ENCODE data around the gene ZNF654.
A peak's percentile ranks its signal among the peaks of the same experiment; 100 is the strongest.
"Not testable (repeated sequence)": the region's sequence is repeated elsewhere in the genome, so short reads cannot be mapped to it uniquely, and the experiment has no call there.

The ZNF654 gene

GRCh38 chr3:88058581-88059379 lies at the start of gene ZNF654, which contains the start of gene CGGBP1:
ZNF654 (plus strand) TSS chr3:88059255; CDS start chr3:88059320, 65 bp downstream.
CGGBP1 (minus strand) TSS chr3:88059005; CDS start chr3:88055976, 3,029 bp downstream.
- TF ChIP-seq, protein P1, sequence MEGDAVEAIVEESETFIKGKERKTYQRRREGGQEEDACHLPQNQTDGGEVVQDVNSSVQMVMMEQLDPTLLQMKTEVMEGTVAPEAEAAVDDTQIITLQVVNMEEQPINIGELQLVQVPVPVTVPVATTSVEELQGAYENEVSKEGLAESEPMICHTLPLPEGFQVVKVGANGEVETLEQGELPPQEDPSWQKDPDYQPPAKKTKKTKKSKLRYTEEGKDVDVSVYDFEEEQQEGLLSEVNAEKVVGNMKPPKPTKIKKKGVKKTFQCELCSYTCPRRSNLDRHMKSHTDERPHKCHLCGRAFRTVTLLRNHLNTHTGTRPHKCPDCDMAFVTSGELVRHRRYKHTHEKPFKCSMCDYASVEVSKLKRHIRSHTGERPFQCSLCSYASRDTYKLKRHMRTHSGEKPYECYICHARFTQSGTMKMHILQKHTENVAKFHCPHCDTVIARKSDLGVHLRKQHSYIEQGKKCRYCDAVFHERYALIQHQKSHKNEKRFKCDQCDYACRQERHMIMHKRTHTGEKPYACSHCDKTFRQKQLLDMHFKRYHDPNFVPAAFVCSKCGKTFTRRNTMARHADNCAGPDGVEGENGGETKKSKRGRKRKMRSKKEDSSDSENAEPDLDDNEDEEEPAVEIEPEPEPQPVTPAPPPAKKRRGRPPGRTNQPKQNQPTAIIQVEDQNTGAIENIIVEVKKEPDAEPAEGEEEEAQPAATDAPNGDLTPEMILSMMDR (IDR thresholded peaks at IDR 0.05; ENCODE audit: extremely low read depth, missing control alignments) = no peak
- DNase-seq (ENCODE audit: low spot score) = peak; percentile 95

GRCh38 chr3:88010810-88011209 lies 48.2 kb upstream of the ZNF654 start:
- TF ChIP-seq, protein P1 (IDR thresholded peaks at IDR 0.05; ENCODE audit: extremely low read depth, missing control alignments) = no peak
- DNase-seq (ENCODE audit: low spot score) = no peak

- TF ChIP-seq, protein P1 (IDR thresholded peaks at IDR 0.05; ENCODE audit: extremely low read depth, missing control alignments) = no peak
- DNase-seq (ENCODE audit: low spot score) = no peak
These were observed 45.5 kb upstream of the ZNF654 start for GRCh38 chr3:88013592-88013991.

DNA sequence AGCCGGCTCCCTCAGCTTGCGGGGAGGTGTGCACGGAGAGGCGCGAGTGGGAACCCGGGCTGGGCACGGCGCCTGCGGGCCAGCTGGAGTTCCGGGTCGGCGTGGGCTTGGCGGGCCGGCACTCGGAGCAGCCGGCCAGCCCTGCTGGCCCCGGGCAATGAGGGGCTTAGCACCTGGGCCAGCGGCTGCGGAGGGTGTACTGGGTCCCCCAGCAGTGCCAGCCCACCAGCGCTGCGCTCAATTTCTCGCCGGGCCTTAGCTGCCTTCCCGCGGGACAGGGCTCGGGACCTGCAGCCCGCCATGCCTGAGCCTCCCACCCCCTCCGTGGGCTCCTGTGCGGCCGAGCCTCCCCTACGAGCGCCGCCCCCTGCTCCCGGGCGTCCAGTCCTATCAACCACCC lies 43.4 kb upstream of the ZNF654 start:
- not testable (repeated sequence) for DNase-seq (ENCODE audit: low spot score)

- TF ChIP-seq, protein P1 (IDR thresholded peaks at IDR 0.05; ENCODE audit: extremely low read depth, missing control alignments) = no peak
- peak; percentile 29 for DNase-seq (ENCODE audit: low spot score)
These were observed 40.0 kb upstream of the ZNF654 start for GRCh38 chr3:88019024-88019423.

GRCh38 chr3:88025001-88025552 lies 34.0 kb upstream of the ZNF654 start:
- TF ChIP-seq, protein P1 (IDR thresholded peaks at IDR 0.05; ENCODE audit: extremely low read depth, missing control alignments) = no peak
- DNase-seq (ENCODE audit: low spot score) = no peak

GRCh38 chr3:88028876-88029275 lies 30.2 kb upstream of the ZNF654 start:
- TF ChIP-seq, protein P1 (IDR thresholded peaks at IDR 0.05; ENCODE audit: extremely low read depth, missing control alignments) = no peak
- no peak for DNase-seq (ENCODE audit: low spot score)
